ENCODE data around the gene PROS1.
"Not testable (repeated sequence)": the region's sequence is repeated elsewhere in the genome, so short reads cannot be mapped to it uniquely, and the experiment has no call there.

PROS1 gene

DNA sequence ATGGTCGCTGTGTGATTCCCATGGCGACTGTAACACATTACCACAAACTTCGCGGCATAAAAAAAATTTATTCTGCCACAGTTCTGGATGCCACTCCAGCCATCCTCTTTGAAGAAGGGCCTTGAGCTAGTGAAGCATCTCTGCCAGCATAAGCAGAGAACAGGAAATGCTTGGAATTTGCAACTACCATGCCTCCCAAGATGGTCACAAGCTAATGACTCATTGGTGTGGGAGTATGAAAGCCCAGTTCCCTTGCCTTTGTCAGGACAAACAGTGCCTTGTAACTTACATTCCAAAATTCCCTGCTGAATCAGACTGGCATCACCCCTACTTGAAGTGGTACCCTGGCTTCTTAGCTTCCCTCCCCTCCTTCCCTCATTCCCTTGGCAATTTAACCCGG is 129.7 kb downstream of the PROS1 start (continued):
- TF ChIP-seq, protein P1, sequence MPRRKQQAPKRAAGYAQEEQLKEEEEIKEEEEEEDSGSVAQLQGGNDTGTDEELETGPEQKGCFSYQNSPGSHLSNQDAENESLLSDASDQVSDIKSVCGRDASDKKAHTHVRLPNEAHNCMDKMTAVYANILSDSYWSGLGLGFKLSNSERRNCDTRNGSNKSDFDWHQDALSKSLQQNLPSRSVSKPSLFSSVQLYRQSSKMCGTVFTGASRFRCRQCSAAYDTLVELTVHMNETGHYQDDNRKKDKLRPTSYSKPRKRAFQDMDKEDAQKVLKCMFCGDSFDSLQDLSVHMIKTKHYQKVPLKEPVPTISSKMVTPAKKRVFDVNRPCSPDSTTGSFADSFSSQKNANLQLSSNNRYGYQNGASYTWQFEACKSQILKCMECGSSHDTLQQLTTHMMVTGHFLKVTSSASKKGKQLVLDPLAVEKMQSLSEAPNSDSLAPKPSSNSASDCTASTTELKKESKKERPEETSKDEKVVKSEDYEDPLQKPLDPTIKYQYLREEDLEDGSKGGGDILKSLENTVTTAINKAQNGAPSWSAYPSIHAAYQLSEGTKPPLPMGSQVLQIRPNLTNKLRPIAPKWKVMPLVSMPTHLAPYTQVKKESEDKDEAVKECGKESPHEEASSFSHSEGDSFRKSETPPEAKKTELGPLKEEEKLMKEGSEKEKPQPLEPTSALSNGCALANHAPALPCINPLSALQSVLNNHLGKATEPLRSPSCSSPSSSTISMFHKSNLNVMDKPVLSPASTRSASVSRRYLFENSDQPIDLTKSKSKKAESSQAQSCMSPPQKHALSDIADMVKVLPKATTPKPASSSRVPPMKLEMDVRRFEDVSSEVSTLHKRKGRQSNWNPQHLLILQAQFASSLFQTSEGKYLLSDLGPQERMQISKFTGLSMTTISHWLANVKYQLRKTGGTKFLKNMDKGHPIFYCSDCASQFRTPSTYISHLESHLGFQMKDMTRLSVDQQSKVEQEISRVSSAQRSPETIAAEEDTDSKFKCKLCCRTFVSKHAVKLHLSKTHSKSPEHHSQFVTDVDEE (CRISPR knock-in tag; IDR thresholded peaks at IDR 0.05): no peak
- TF ChIP-seq ZFP30 (CRISPR knock-in tag; IDR thresholded peaks at IDR 0.05): no peak
- TF ChIP-seq ESRRG (CRISPR knock-in tag; IDR thresholded peaks at IDR 0.05): no peak

DNA sequence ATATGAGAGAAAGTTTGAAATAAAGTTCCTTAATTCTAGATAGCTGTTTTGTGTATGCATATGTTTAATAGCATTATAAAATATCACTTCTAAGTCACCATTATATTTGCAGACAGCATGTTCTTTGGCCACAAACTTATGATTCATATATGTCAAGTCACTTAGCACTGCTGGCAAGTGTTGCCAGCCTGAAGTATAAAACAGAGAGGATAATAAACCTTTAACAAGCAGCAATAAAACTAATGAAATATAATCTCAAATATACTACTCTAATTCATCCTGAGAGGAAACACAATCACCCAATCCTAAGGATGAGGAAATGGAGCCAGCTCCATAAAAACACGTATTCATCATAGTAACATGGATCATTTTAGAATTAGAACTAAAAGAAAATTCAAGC is 134.5 kb downstream of the PROS1 start:
- ATAC-seq: not testable (repeated sequence)
